ENCODE results near the gene ADD1. TPM values are rescaled to one million over a fixed set of nuclear protein-coding genes. Genes with fewer than 3 reads are reported as not detected.

Gene ADD1
- polyA plus RNA-seq, 3 donors: 76.1 to 122 (median 103) TPM

DNA sequence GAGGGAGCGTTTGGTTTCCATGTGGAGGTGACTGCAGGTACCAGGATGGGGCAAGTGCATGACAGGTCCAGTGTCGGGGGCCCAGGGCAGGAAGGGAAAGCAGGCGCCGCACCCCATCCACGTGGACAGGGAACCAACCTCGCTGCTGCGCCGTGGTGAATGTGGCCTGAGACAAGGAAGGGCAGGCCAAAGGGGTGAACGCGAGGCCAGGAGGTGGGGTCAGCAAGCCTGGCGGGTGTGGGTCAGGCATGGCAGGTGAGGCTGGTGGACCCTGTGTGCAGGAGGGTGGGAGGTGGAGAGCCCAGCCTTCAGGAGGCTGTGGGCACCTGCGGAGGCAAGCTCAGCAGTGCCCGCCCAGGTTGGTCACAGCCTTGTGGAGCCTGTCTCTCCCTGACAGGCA, 36.1 kb upstream of the ADD1 start:
- WGBS (ENCODE audit: insufficient coverage): 90% methylated on average over 13 of the region's 13 CpGs
- no peaks in the 10 kb centered on the region for H3K9me3 ChIP-seq (replicated peaks in 1 of 2; ENCODE audit: control insufficient read depth in 1 of 2, insufficient read depth in 1 of 2, low read length in 2 of 2)
- Mint-ChIP-seq H3K27ac (peak overlapping the region in 6 of 7 donors; percentile 24 to 98 (median 70)), H3K27me3 (ENCODE audit: low read depth in 3 of 3) (peaks cover 0 to 2% (median 0%) of the 10 kb centered on the region in 3 donors), H3K9me3 (no peaks in the 10 kb centered on the region), H3K4me1 (peaks cover 88% of the 10 kb centered on the region), H3K4me3 (no peak overlapping the region), H3K36me3 (peaks cover 39 to 69% of the 10 kb centered on the region in 2 donors)
- peaks cover 96% of the 10 kb centered on the region for H3K79me2 ChIP-seq (ENCODE audit: insufficient read depth, low read length)
- H3K4me2 ChIP-seq (replicated peaks; ENCODE audit: extremely low read depth, low read length, poor library complexity, severe bottlenecking): no peak overlapping the region
- no peak for DNase-seq
- H3K4me3 ChIP-seq (replicated peaks in 1 of 3; ENCODE audit: low read depth in 2 of 3, low read length in 3 of 3): no peak overlapping the region
- H3K9ac ChIP-seq (ENCODE audit: insufficient read depth, low read length, poor library complexity, severe bottlenecking): no peak overlapping the region
- H3K27ac ChIP-seq (ENCODE audit: low read depth in 1 of 2, low read length in 2 of 2): peak overlapping the region; percentile 42 to 97
- intact Hi-C loops (cut with micrococcal nuclease): no loop called here
- H4K20me1 ChIP-seq (ENCODE audit: insufficient read depth, low read length): peaks cover 95% of the 10 kb centered on the region
- peaks cover 95 to 96% of the 10 kb centered on the region in 2 donors for H3K4me1 ChIP-seq (ENCODE audit: control insufficient read depth in 1 of 2, insufficient read depth in 2 of 2, low read length in 2 of 2)
- no peaks in the 10 kb centered on the region for H3K27me3 ChIP-seq (ENCODE audit: control insufficient read depth in 2 of 2, insufficient read depth in 2 of 2, low read length in 2 of 2)
- TF ChIP-seq, protein P1, sequence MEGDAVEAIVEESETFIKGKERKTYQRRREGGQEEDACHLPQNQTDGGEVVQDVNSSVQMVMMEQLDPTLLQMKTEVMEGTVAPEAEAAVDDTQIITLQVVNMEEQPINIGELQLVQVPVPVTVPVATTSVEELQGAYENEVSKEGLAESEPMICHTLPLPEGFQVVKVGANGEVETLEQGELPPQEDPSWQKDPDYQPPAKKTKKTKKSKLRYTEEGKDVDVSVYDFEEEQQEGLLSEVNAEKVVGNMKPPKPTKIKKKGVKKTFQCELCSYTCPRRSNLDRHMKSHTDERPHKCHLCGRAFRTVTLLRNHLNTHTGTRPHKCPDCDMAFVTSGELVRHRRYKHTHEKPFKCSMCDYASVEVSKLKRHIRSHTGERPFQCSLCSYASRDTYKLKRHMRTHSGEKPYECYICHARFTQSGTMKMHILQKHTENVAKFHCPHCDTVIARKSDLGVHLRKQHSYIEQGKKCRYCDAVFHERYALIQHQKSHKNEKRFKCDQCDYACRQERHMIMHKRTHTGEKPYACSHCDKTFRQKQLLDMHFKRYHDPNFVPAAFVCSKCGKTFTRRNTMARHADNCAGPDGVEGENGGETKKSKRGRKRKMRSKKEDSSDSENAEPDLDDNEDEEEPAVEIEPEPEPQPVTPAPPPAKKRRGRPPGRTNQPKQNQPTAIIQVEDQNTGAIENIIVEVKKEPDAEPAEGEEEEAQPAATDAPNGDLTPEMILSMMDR (IDR thresholded peaks at IDR 0.05): no peak
- peaks cover 51 to 63% of the 10 kb centered on the region in 2 donors for H3K36me3 ChIP-seq (replicated peaks in 1 of 2; ENCODE audit: control insufficient read depth in 1 of 2, insufficient read depth in 2 of 2, low read length in 2 of 2)
- no peak overlapping the region for H2AFZ ChIP-seq (ENCODE audit: insufficient read depth, low read depth, low read length, poor library complexity, severe bottlenecking)

- no peak for DNase-seq
- Histone ChIP-seq H3K9ac (ENCODE audit: insufficient read depth, low read length, poor library complexity, severe bottlenecking) (no peak overlapping the region), H2AFZ (ENCODE audit: insufficient read depth, low read depth, low read length, poor library complexity, severe bottlenecking) (no peak overlapping the region), H3K4me2 (replicated peaks; ENCODE audit: extremely low read depth, low read length, poor library complexity, severe bottlenecking) (no peak overlapping the region), H3K4me1 (ENCODE audit: control insufficient read depth in 1 of 2, insufficient read depth in 2 of 2, low read length in 2 of 2) (peaks cover 95 to 96% of the 10 kb centered on the region in 2 donors), H3K27ac (ENCODE audit: low read depth in 1 of 2, low read length in 2 of 2) (peak overlapping the region; percentile 42 to 97), H3K27me3 (ENCODE audit: control insufficient read depth in 2 of 2, insufficient read depth in 2 of 2, low read length in 2 of 2) (no peaks in the 10 kb centered on the region), H4K20me1 (ENCODE audit: insufficient read depth, low read length) (peaks cover 95% of the 10 kb centered on the region), H3K9me3 (replicated peaks in 1 of 2; ENCODE audit: control insufficient read depth in 1 of 2, insufficient read depth in 1 of 2, low read length in 2 of 2) (no peaks in the 10 kb centered on the region), H3K36me3 (replicated peaks in 1 of 2; ENCODE audit: control insufficient read depth in 1 of 2, insufficient read depth in 2 of 2, low read length in 2 of 2) (peaks cover 48 to 58% of the 10 kb centered on the region in 2 donors), H3K4me3 (replicated peaks in 1 of 3; ENCODE audit: low read depth in 2 of 3, low read length in 3 of 3) (no peak overlapping the region), H3K79me2 (ENCODE audit: insufficient read depth, low read length) (peaks cover 96% of the 10 kb centered on the region)
- peak overlapping the region in 6 of 7 donors; percentile 40 to 98 (median 81) for H3K27ac Mint-ChIP-seq
- H3K27me3 Mint-ChIP-seq (ENCODE audit: low read depth in 3 of 3): peaks cover 0 to 2% (median 0%) of the 10 kb centered on the region in 3 donors
- H3K36me3 Mint-ChIP-seq: peaks cover 40 to 69% of the 10 kb centered on the region in 2 donors
- intact Hi-C loops (cut with micrococcal nuclease): no loop called here
- H3K4me3 Mint-ChIP-seq: no peak overlapping the region
- H3K4me1 Mint-ChIP-seq: peaks cover 89% of the 10 kb centered on the region
- 87% methylated on average over 6 of the region's 7 CpGs for WGBS (ENCODE audit: insufficient coverage)
- peaks cover 0 to 2% (median 0%) of the 10 kb centered on the region in 7 donors for H3K9me3 Mint-ChIP-seq
- TF ChIP-seq, protein P1 (IDR thresholded peaks at IDR 0.05): no peak
Measured at GRCh38 chr4:2808001-2808400, 35.6 kb upstream of the ADD1 start.
